HG03060 (cell line): ENCODE results near the gene CIAPIN1.
"Not testable (repeated sequence)": the region's sequence is repeated elsewhere in the genome, so short reads cannot be mapped to it uniquely, and the experiment has no call there.

Experiments
- ATAC-seq: cut with Tn5 transposase; IDR thresholded peaks from one replicate; pipeline ENCODE4 v1.9.1; 2021; ENCODE audit warnings: low read depth, moderate number of reproducible peaks; ENCODE audit not compliant: unreplicated experiment

CIAPIN1 gene

GRCh38 chr16:57444711-57445110, 2.5 kb downstream of the CIAPIN1 start:
- no peak for ATAC-seq

- not testable (repeated sequence) for ATAC-seq
Observed at GRCh38 chr16:57440551-57440950, 6.6 kb downstream of the CIAPIN1 start.

GRCh38 chr16:57439947-57440346, 7.2 kb downstream of the CIAPIN1 start:
- not testable (repeated sequence) for ATAC-seq

- ATAC-seq: no peak
Observed at GRCh38 chr16:57435838-57436237, 11.3 kb downstream of the CIAPIN1 start.

- no peak for ATAC-seq
Observed at GRCh38 chr16:57434003-57434402, 13.2 kb downstream of the CIAPIN1 start.

- no peak for ATAC-seq
Observed at GRCh38 chr16:57432989-57433388, 14.2 kb downstream of the CIAPIN1 start.

- no peak for ATAC-seq
Observed at GRCh38 chr16:57432505-57432904, 14.7 kb downstream of the CIAPIN1 start.

GRCh38 chr16:57430955-57431354, 16.2 kb downstream of the CIAPIN1 start:
- ATAC-seq: no peak

- ATAC-seq: no peak
Observed at GRCh38 chr16:57427824-57428223, 19.4 kb downstream of the CIAPIN1 start.

GRCh38 chr16:57427307-57427706, 19.9 kb downstream of the CIAPIN1 start:
- no peak for ATAC-seq

- no peak for ATAC-seq
Observed at GRCh38 chr16:57426356-57426755, 20.8 kb downstream of the CIAPIN1 start.

- no peak for ATAC-seq
Observed at GRCh38 chr16:57424583-57424982, 22.6 kb downstream of the CIAPIN1 start.

GRCh38 chr16:57423152-57423551, 24.0 kb downstream of the CIAPIN1 start:
- ATAC-seq: no peak

- ATAC-seq: no peak
Observed at GRCh38 chr16:57422026-57422944, 24.9 kb downstream of the CIAPIN1 start.

GRCh38 chr16:57419506-57419905, 27.7 kb downstream of the CIAPIN1 start:
- ATAC-seq: no peak

- no peak for ATAC-seq
Observed at GRCh38 chr16:57416084-57416483, 31.1 kb downstream of the CIAPIN1 start.

- ATAC-seq: no peak
Observed at GRCh38 chr16:57413733-57414132, 33.5 kb downstream of the CIAPIN1 start.

- peak; percentile 66 for ATAC-seq
Observed at GRCh38 chr16:57413301-57413730, 33.9 kb downstream of the CIAPIN1 start.

- ATAC-seq: no peak
Observed at GRCh38 chr16:57412584-57412983, 34.6 kb downstream of the CIAPIN1 start.

GRCh38 chr16:57411362-57411976, 35.7 kb downstream of the CIAPIN1 start:
- no peak for ATAC-seq

- ATAC-seq: no peak
Observed at GRCh38 chr16:57409870-57410587, 37.2 kb downstream of the CIAPIN1 start.
